SH-SY5Y (cell line): ENCODE results near the gene FLRT1.

ENCODE experiments used
- GATA2 ChIP-seq: IDR thresholded peaks from 2 replicates; pipeline ENCODE4 v1.6.1; 2011; ENCODE audit warnings: mild to moderate bottlenecking, low read depth, low read length
- GATA3 ChIP-seq: IDR thresholded peaks from 2 replicates; pipeline ENCODE4 v1.6.1; 2011; ENCODE audit warnings: low read depth, mild to moderate bottlenecking, low read length, moderate library complexity

Gene FLRT1

GRCh38 chr11:64014356-64014755 is 21.4 kb upstream of the FLRT1 start:
- TF ChIP-seq GATA2 (no peak), GATA3 (no peak)

DNA sequence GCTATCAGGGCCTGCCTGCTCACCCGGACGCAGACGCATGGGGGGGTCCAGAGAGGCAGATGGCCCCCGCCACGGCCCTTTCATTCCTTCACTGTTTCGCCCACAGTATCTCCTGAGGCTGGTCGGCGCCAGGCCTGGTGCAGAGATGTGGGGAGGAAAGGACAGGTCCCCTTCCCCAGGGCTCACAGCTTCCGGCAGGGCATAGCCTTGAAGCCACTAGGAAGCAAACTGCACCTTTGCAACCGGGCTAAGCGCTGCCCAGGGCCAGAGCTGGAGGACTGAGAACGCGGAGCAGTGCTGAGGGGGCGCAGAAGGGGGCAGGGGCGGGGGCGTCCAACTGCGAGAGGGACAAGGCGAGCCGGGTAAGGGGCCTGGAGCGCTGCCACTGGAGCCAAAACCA is 20.2 kb upstream of the FLRT1 start:
- TF ChIP-seq GATA3 (no peak), GATA2 (no peak)

- TF ChIP-seq GATA2, result no peak
- TF ChIP-seq GATA3, result no peak
Measured at GRCh38 chr11:64015935-64016845, 19.5 kb upstream of the FLRT1 start.

GRCh38 chr11:64017945-64018224 is 17.8 kb upstream of the FLRT1 start:
- TF ChIP-seq GATA2 (no peak), GATA3 (no peak)

DNA sequence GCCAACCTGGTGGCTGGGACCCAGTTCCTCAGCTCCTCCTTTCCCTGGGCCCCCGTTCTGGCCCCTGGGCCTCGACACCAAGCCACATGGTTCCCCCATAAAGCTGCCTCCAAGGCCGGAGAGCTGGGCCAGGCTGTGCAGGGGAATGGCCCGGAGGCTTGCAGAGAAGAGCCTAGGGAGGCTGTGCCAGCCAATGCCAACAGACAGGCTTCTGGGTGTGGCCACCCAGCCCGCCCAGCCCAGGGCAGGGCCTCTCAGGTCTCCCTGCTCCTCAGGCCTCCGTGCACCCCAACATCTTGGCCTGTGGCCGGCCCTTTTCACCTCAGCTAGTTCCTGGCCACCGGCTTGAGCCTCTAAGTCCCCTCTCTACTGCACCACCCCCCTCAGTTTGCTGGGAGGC is 17.4 kb upstream of the FLRT1 start:
- no peak for TF ChIP-seq GATA3
- no peak for TF ChIP-seq GATA2

DNA sequence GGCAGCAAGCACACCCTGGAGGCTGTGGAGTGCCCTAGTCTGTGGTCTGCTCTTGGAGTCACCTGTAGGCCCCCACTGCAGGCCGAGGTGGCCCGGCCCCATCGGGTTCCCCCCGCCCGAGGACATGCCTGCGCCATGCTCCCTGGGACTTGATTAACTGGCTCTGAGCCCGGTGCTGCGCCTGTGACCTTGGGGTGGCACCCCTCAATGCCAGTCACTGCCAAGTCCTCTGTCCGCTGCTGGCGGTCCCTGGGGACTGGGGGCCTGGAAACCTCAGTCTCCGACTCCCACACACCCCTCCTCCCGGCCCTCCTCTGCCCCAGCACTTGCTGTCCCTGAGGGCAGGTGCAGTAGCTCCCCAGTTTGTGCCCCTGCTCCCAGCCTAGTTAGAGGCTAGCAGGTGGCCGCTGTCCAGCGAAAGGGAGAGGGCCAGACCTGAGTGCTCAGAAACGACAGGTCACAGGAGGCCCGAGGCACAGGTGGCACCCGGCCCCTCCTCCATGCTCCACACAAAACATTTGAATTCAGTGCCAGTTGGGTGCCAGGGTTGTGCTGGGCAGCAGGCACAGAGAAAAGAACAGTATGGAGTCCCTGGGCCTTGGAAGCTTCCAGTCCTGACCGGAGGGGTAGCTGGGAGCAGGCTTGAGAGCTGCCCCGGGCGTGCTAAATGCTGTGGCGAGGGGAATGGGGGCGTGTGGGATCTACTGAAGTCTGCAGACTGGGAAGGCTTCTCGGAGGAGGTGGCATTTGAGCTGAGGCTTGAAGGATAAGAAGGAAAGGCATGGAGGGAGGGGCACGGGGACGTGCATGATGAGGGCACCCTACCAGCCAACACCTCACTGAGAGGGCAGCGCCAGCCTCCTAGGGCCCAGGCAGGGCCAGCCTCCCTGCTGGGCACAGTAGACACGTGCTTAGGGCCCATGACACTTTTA is 16.4 kb upstream of the FLRT1 start:
- TF ChIP-seq GATA3 (no peak), GATA2 (no peak)

- TF ChIP-seq GATA3 (no peak), GATA2 (no peak)
Measured at GRCh38 chr11:64020976-64021756, 14.6 kb upstream of the FLRT1 start.

DNA sequence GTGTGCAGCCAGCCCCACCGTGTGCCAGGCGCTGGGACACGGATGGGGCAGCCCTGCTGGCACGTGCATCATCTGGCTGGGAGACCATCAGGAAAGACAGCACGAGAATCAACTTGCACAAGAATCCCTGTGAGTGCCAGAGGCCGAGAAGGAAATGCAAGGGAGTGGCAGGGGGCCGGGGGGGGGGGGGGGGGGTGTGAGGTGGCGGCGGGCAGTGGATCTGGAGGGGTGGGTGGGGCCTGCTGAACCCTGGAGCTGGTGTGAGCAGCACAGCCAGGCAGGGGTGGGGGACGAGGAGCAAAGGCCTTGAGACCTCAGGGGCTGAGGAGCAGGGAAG is 14.0 kb upstream of the FLRT1 start:
- TF ChIP-seq GATA3 (no peak), GATA2 (no peak)

GRCh38 chr11:64022125-64022784 is 13.5 kb upstream of the FLRT1 start:
- no peak for TF ChIP-seq GATA2
- TF ChIP-seq GATA3, result no peak

DNA sequence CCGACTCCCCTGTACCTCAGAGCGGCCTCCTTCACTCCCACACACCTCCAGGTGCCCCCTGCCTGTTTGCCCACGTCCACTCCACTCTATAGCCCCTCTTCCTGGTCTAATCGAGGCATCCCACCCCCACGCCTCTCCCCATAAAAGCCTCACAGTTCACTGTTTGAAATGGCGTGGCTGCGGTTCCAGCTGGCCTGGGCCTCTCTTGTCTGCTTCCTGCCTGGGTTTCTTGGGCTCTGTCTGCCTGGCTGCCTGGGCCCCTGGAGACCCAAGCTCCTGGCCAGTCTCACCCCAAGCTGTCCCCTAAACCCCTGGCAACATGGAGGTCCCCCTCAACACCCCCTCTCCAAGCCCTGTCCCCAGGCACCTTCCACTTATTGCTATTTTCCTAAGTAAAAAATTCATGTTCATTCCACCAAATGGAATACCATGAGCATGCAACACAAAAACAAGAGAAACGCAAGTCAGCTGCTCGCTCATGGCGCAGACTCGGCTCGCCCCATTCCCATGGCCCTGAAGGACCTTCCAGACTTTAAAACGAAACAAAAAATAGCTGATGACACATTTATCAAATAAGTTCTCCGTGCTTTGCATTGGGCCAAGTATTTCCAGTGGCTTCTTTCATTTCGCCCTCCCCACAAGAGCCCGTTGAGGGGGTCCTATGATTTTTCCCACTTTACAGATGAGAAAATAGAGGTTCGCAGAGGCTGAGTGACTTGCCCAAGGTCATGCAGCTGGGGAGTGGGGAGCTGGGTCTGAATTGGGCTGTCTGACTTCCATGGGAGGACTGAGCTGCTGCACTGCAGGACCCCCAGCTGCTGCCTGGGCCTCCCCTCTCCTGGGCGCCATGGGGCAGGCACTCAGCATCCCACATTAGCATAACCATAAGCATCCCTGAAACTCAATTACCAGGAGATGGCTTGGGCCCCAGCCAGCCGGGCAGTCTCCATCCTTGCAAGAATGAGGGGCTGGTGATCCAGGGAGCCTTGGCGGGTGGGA is 11.7 kb upstream of the FLRT1 start:
- TF ChIP-seq GATA3 (no peak), GATA2 (no peak)

GRCh38 chr11:64025205-64025604 is 10.5 kb upstream of the FLRT1 start:
- TF ChIP-seq GATA2 (no peak), GATA3 (no peak)

- TF ChIP-seq GATA2, result no peak
- TF ChIP-seq GATA3, result no peak
Measured at GRCh38 chr11:64026575-64027205, 9.0 kb upstream of the FLRT1 start.
